Measurements from ENCODE around the gene LRRK1. TPM values are rescaled to one million over a fixed set of nuclear protein-coding genes. Genes with fewer than 3 reads are reported as not detected.

The LRRK1 gene
- total and polyA plus RNA-seq, 2 experiments from 2014 or later, result 2.6 to 4.5 TPM

GRCh38 chr15:101104141-101104540 is 185.0 kb downstream of the LRRK1 start (continued):
- no peak for TF ChIP-seq ETS1 (IDR thresholded peaks at IDR 0.05)
- TF ChIP-seq REST (IDR thresholded peaks at IDR 0.05; ENCODE audit: unreplicated experiment), result no peak
- no peak for TF ChIP-seq ZNF331 (CRISPR knock-in tag; IDR thresholded peaks at IDR 0.05; ENCODE audit: low read depth)

GRCh38 chr15:101105059-101105891 is 186.1 kb downstream of the LRRK1 start:
- Histone ChIP-seq H3K27me3 (ENCODE audit: insufficient read depth) (no peaks in the 10 kb centered on the region), H3K27ac (ENCODE audit: low read depth) (no peak overlapping the region), H3K36me3 (ENCODE audit: insufficient read depth) (no peaks in the 10 kb centered on the region), H2AFZ (no peak overlapping the region), H3F3A (replicated peaks; ENCODE audit: low read depth) (no peaks in the 10 kb centered on the region), H3K79me2 (replicated peaks; ENCODE audit: insufficient read depth) (no peaks in the 10 kb centered on the region), H3K4me3 (no peak overlapping the region), H3K9me2 (ENCODE audit: insufficient read depth) (no peaks in the 10 kb centered on the region), H3K4me1 (ENCODE audit: insufficient read depth) (peaks cover 12% of the 10 kb centered on the region; the same call in 1 of the 2 replicates), H4K20me1 (replicated peaks; ENCODE audit: insufficient read depth) (no peaks in the 10 kb centered on the region), H3K4me2 (0 out of 2 replicates have a peak overlapping the region, but pooled peaks have one; percentile 48)
- DNase-seq (ENCODE audit: low spot score) (no peak), ATAC-seq (no peak)
- H3K27ac Mint-ChIP-seq, result peak overlapping the region; percentile 79
- H3K4me3 Mint-ChIP-seq, result no peak overlapping the region
- H3K27me3 Mint-ChIP-seq (ENCODE audit: insufficient read depth, low read depth, poor library complexity), result peaks cover 6% of the 10 kb centered on the region
- H3K4me1 Mint-ChIP-seq, result peaks cover 13% of the 10 kb centered on the region
- H3K9me3 Mint-ChIP-seq, result peaks cover 4% of the 10 kb centered on the region; the same call in 2 of the 3 replicates
- peaks cover 3% of the 10 kb centered on the region; the same call in 1 of the 3 replicates for H3K36me3 Mint-ChIP-seq (ENCODE audit: low read depth)
- TF ChIP-seq REST (IDR thresholded peaks at IDR 0.05; ENCODE audit: unreplicated experiment) (no peak), EZH2phosphoT487 (IDR thresholded peaks at IDR 0.05; ENCODE audit: unreplicated experiment) (no peak), ETS1 (IDR thresholded peaks at IDR 0.05) (no peak), JUNB (IDR thresholded peaks at IDR 0.05; ENCODE audit: unreplicated experiment) (no peak), ZNF462 (CRISPR knock-in tag; IDR thresholded peaks at IDR 0.05) (no peak)

Measured in GM23338 (cell line).